GM21526 (cell line): Measurements from ENCODE around the gene ARID4B.
"Not testable (repeated sequence)": the region's sequence is repeated elsewhere in the genome, so short reads cannot be mapped to it uniquely, and the experiment has no call there.

Experiments
- ATAC-seq: cut with Tn5 transposase; IDR thresholded peaks from one replicate; pipeline ENCODE4 v1.9.1; 2021; ENCODE audit warnings: moderate library complexity; ENCODE audit not compliant: unreplicated experiment, low FRiP score

ARID4B gene

DNA sequence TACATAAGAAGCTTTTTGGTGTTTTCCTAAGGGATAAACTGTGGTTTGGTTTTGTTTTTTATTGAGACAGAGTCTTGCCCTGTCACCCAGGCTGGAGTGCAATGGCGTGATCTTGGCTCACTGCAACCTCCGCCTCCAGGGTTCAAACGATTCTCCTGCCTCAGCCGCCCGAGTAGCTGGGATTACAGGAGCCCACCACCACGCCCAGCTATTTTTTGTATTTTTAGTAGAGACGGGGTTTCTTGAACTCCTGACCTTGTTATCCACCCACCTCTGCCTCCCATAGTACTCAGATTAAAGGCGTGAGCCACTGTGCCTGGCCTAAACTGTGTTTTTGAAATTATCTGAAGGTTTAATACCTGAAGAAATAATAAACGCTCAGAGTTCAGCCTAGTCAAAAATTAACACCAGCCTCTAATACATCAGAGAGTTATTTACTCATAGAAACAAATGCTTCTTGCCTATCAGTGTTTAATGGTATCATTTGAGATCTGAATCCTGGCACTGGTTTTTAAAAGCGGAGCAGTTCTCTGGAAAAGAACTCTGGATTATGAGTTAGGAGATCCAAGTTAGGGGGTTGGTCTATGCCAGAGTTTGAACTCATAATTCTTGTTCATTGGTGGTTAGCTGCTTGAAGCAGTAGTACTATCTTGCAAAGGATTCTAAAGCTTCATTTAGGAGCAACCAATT is 28.7 kb downstream of the ARID4B start:
- ATAC-seq, result no peak

DNA sequence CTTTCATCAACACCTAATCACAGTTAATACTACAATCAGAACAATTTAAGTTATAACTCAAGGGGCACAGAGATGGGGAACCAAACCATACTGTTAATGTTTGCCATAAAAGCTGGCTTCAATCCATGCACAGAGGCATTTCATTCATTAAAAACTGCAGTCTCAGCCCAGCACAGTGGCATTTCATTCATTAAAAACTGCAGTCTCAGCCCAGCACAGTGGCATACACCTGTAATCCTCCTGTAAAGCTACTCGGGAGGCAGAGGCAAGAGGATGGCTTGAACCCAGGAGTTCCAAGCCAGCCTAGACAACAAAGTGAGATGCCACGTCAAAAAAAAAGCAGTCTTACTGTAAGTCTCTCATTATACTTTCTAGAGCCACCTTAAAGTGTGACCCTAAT is 29.2 kb downstream of the ARID4B start:
- no peak for ATAC-seq

DNA sequence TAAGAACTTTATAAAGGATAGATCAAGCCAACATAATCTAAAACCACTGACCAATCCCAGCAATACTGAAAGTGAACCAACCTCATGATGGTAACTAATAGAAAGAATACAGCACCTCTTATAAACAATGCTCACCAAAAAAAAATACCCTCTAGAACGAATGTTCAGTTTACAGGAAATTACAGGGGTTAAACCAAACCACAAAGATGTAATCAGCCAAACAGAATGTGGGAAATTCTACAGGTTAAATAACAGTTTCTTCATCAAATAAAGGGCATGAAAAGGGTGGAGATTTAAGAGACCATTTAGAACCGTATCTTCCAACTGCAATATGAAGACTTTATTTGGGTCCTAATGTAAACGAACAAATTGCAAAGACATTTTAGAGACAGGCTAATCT is 30.4 kb downstream of the ARID4B start:
- no peak for ATAC-seq

- no peak for ATAC-seq
Measured at GRCh38 chr1:235296729-235297128, 31.2 kb downstream of the ARID4B start.

DNA sequence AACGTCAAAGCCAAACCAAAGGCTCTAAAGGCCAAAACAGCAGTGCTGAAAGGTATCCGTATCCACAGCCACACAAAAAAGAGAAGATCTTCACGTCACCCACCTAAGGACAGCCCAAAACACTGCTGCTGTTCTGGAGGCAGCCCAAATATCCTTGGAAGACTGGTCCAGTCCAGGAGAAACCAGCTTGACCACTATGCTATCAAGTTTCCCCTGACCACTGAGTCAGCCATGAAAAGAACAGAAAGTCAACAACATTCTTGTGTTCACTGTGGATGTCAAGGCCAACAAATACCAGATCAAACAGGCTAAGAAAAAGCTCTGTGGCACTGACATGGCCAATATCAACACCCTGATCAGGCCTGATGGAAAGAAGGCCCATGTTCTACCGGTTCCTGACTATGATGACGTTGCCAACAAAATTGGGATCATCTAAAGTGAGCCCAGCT is 32.1 kb downstream of the ARID4B start:
- no peak for ATAC-seq

- no peak for ATAC-seq
Measured at GRCh38 chr1:235293322-235293942, 34.5 kb downstream of the ARID4B start.

DNA sequence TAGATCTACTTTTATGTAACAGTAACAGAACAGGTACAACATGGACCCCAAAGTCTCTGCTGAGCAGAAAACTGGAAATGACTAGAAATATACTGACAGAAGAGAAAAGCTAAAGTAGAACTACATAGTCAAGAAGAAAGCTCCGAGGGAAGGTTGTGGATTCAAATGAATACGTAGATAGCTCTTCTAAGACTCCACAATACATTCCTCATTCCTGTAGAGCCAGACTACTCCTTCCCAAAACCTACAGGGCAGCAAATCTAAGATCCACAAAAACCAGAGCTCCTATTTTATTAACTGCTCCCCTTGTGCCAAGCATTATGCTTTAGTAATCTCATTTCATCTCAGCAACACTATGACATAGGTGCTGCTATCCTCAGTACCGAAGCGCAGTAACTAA is 35.2 kb downstream of the ARID4B start:
- ATAC-seq, result no peak

DNA sequence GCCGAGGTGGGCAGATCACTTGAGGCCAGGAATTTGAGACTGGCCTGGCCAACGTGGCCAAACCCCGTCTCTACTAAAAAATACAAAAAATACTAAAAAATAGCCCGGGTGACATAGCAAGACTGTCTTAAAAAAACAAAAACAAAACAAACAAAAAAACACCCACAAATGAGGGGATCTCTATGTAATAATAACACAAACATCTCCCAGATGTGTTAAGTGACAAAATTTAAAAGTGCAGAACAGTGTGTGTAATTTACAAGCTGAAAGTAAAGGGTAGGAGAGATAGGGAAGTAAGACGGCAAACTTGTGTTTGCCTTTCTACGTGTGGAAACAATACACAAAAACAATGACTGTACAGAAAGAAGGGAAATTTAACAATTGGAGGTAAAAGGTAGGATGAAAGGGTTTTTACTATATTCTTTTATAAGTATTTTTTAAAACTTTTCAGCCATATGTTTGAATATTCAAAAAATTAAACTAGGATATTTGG is 36.3 kb downstream of the ARID4B start:
- ATAC-seq, result no peak

GRCh38 chr1:235290740-235291502 is 37.1 kb downstream of the ARID4B start:
- ATAC-seq, result no peak

DNA sequence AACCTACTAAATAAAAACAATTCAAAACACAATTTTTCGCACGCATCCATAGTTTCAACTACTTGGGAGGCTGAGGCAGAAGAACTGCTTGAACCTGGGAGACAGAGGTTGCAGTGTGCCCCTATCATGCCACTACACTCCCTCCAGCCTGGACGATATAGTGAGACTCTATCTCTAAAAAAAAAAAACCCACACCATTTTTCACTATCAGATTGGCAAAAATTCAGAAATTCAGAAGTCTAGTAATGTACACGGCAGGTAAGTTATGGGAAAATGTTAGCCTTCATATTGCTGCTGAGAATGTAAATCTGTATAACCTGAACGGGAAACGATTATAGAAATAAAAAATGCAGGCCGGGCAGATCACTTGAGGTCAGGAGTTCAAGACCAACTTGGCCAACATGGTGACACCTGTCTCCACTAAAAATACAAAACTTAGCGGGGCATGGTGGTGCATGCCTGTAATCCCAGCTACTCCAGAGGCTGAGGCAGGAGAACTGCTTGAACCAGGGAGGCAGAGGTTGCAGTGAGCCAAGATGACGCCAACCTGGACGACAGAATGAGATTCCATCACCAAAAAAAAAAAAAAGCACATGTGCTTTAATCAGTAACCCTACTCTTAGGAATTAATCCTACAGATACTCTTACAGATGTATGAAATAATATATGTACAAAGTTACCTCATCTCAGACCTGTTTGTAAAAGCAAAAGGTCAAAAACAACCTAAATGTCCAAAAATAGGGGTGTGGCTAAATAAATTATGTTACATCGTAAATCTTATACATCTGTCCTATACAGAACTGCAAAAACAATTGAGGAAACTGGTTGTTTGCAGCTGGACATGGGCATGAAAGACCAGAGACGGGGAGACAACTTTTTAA is 37.9 kb downstream of the ARID4B start:
- ATAC-seq, result no peak

DNA sequence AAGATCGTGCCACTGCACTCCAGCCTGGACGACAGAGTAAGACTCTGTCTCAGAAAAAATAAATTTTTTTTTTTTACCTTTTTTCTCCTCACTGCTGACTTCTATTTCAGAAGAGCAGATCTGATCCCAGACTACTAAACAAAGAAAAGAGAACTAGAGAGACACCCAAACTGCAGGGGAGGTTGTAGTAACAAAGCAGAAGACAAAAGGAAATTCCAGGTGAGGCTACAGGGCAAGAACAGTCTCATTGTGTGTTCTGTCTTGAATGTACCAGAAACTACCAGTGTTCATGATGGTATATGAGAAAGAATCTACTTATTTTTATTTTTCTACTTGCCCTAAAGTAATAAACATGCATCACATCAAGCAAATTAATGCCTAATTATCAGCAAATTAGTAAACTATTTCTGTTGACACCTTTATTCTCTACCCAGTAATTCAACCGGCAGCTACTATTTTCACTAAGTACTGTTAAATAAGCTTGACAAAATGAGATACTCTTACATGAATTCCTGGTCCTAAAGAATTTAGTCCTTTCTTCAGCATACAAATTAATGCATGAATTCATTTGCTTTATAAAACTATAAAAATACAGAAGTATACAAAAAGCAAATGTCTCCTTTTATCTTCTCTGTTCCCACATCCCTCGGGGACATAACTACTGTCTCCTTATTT is 40.6 kb downstream of the ARID4B start:
- ATAC-seq, result no peak

- no peak for ATAC-seq
Measured at GRCh38 chr1:235286667-235287066, 41.3 kb downstream of the ARID4B start.

- ATAC-seq, result no peak
Measured at GRCh38 chr1:235284231-235284769, 43.7 kb downstream of the ARID4B start.

DNA sequence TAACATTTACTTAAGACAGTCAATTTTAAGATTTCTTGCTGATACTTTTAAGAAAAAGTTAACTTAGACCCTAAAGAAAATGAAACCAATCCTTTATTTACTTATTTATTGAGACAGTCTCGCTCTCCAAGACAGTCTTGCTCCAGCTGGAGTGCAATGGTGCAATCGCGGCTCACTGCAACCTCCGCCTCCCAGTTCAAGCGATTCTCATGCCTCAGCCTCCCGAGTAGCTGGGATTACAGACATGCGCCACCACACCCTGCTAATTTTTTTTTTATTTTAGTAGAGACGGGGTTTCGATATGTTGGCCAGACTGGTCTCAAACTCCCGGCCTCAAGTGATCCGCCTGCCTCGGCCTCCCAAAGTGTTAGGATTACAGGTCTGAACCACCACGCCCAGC is 44.3 kb downstream of the ARID4B start:
- ATAC-seq, result not testable (repeated sequence)

DNA sequence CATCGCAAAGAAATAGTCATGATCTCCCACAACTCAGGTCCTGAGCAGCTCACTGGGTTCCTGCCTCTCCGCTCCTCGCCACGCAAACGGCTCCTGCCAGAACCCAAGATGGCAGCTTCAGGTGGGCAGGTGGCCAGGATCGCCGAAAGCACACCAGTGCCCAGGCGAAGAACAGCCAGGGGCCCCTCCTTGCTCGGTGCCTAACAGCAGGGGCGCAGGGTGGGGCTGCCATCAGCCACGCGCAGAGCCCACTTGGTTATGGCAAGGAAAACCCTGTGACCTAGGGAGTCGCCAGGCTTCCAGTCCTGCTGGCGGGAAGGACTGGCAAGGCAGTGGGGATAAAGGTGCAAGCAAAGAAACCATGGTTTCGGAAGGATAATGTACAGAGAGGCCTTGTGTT is 47.5 kb downstream of the ARID4B start:
- ATAC-seq, result no peak

- no peak for ATAC-seq
Measured at GRCh38 chr1:235279694-235280093, 48.3 kb downstream of the ARID4B start.

DNA sequence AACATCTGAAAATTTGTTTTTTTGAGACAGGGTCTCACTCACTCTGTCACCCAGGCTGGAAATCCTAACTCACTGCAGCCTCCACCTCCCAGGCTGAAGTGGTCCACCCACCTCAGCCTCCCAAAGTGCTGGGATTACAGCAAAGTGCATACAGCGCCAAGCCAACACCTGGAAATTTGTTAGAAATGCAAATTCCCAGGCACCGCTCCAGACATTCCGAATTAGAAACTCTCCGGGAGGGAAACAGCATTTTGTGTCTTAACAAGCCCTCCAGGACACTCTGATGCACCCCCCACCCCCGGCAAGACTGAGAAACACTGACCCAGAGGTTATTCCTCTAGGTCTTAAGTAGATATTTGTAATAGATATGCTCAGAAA is 49.1 kb downstream of the ARID4B start:
- ATAC-seq, result no peak

DNA sequence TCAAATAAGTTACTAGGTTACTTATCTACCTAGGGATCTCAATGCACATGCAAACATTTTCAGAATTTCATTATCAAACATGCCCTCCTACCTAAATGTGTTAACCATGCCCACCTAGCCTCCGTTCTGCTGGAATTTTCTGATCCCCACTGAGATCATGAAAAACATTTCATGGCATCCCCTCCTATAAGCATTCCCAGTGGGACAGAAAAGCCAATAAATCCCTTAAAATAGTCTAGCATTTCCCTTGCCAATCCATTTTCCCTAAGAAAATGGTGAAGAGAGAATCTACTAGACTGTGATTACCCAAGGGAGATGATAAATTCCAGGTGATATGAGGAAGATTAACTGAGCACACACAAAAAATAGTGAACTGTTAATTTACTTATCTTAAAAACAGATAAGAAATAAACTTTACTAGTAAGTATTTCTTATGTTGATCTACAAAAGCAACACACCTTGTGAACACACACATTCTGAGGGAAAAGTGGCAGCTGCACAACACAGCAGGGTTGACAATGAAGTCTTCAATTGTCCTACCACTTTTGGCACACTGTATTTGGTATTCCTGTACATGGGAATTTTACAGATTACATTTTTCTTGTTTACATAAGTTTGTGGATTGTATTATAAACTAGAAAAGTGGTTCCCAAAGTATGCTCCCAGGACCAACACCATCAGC is 49.6 kb downstream of the ARID4B start:
- ATAC-seq, result no peak

GRCh38 chr1:235277709-235278108 is 50.3 kb downstream of the ARID4B start:
- no peak for ATAC-seq
